Loucy (cell line): ENCODE results near the gene FBXO4.

ENCODE experiments used
- H2AFZ ChIP-seq: fragments of 200-600 bp; sonication (generic); 2 replicates; pipeline ENCODE4 v1.6.0; 2016; ENCODE audit warnings: antibody characterized with exemption, mild to moderate bottlenecking, low read length, moderate library complexity
- H3F3A ChIP-seq: fragments of 200-600 bp; 2 replicates; pipeline ENCODE4 v1.6.0; 2016; ENCODE audit warnings: antibody characterized with exemption, low read depth, mild to moderate bottlenecking
- H3K27me3 ChIP-seq: fragments of 200-600 bp; sonication (generic); 2 replicates; pipeline ENCODE4 v1.6.1; 2014; ENCODE audit warnings: low read length, mild to moderate bottlenecking; ENCODE audit not compliant: insufficient read depth, poor library complexity, severe bottlenecking
- H3K36me3 ChIP-seq: fragments of 200-600 bp; sonication (generic); 2 replicates; pipeline ENCODE4 v1.6.1; 2016; ENCODE audit warnings: low read length; ENCODE audit not compliant: insufficient read depth
- H3K4me1 ChIP-seq: fragments of 200-600 bp; sonication (generic); 2 replicates; pipeline ENCODE4 v1.5.1; 2014; ENCODE audit warnings: low read length, mild to moderate bottlenecking; ENCODE audit not compliant: insufficient read depth, poor library complexity, severe bottlenecking
- H3K4me2 ChIP-seq: fragments of 200-600 bp; sonication (generic); 2 replicates; pipeline ENCODE4 v1.6.0; 2014; ENCODE audit warnings: antibody characterized with exemption, low read length, low read depth, mild to moderate bottlenecking; ENCODE audit not compliant: poor library complexity, severe bottlenecking
- H3K4me3 ChIP-seq: fragments of 200-600 bp; sonication (generic); 2 replicates; pipeline ENCODE4 v1.5.1; 2014; ENCODE audit warnings: low read length, mild to moderate bottlenecking, mixed read lengths; ENCODE audit not compliant: poor library complexity, severe bottlenecking
- H3K79me2 ChIP-seq: fragments of 200-600 bp; sonication (generic); 2 replicates; pipeline ENCODE4 v1.6.1; 2014; ENCODE audit warnings: low read length; ENCODE audit not compliant: insufficient read depth
- H3K9ac ChIP-seq: fragments of 200-600 bp; sonication (generic); 2 replicates; pipeline ENCODE4 v1.6.0; 2014; ENCODE audit warnings: mild to moderate bottlenecking, low read depth, low read length, moderate library complexity; ENCODE audit not compliant: poor library complexity, severe bottlenecking
- H3K9me2 ChIP-seq: fragments of 200-600 bp; sonication (generic); replicated peaks from 2 replicates; pipeline ENCODE4 v1.6.1; 2016; ENCODE audit warnings: low read depth, low read length, mixed read lengths
- H3K9me3 ChIP-seq: fragments of 200-600 bp; sonication (generic); 2 replicates; pipeline ENCODE4 v1.6.1; 2014; ENCODE audit warnings: mild to moderate bottlenecking, antibody characterized with exemption, low read length, low read depth; ENCODE audit not compliant: insufficient read depth
- H4K20me1 ChIP-seq: fragments of 200-600 bp; sonication (generic); 2 replicates; pipeline ENCODE4 v1.6.0; 2014; ENCODE audit warnings: antibody characterized with exemption, low read length, mild to moderate bottlenecking; ENCODE audit not compliant: insufficient read depth, poor library complexity, severe bottlenecking
- CTCF ChIP-seq: fragments of 200-600 bp; sonication (generic); conservative IDR thresholded peaks from 2 replicates; pipeline ENCODE4 v1.5.1; 2014; ENCODE audit warnings: mild to moderate bottlenecking, antibody characterized with exemption, low read length
- EZH2phosphoT487 ChIP-seq: fragments of 200-600 bp; IDR thresholded peaks from 2 replicates; pipeline ENCODE4 v1.6.1; 2018; ENCODE audit warnings: antibody characterized with exemption, mild to moderate bottlenecking, moderate library complexity, borderline replicate concordance

FBXO4 gene

DNA sequence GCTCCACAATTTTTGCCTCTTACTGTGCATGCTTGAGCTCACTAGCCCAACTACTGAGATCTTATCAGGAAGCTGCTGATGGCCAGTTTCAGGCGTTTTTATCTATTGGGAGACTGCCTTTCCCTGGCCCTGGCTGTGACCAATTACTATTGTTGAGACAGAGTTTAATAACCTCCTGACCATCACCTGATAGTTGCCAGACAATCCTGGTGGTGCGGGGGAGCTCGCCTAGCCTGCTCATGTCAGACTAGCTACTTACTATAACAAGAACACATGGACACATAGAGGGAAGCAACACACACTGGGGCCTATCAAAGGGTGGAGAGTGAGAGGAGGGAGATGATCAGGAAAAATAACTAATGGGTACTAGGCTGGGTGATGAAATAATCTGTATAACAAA, 41.8 kb upstream of the FBXO4 start:
- H3K9me3 ChIP-seq: no peaks in the 10 kb centered on the region
- no peak for TF ChIP-seq EZH2phosphoT487
- no peak for TF ChIP-seq CTCF
- no peak overlapping the region for H3K9ac ChIP-seq
- H3F3A ChIP-seq: no peaks in the 10 kb centered on the region
- no peaks in the 10 kb centered on the region for H3K27me3 ChIP-seq
- no peaks in the 10 kb centered on the region for H3K79me2 ChIP-seq
- no peak overlapping the region for H3K4me3 ChIP-seq
- no peaks in the 10 kb centered on the region for H3K36me3 ChIP-seq
- no peaks in the 10 kb centered on the region for H3K9me2 ChIP-seq
- H4K20me1 ChIP-seq: no peaks in the 10 kb centered on the region
- no peaks in the 10 kb centered on the region for H3K4me1 ChIP-seq
- H3K4me2 ChIP-seq: no peak overlapping the region
- H2AFZ ChIP-seq: no peak overlapping the region

DNA sequence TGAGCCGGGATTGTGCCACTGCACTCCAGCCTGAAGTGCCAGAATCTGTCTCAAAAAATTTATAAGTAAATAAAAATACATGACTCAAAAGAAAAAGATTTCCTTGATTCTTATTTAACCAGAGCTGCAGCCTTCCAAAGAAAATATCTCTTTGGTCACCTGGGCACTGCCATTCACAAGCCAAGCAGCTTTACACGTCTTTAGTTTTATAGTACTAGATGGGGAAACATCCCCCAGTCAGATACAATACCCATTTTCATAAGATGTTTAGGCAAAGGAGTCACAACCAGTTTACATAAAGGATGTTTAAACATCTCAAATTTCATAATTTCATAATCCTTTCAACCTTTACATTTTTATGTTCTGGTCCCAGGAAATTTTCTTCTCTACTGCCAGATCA, 41.1 kb upstream of the FBXO4 start:
- H3K36me3 ChIP-seq: no peaks in the 10 kb centered on the region
- H3K9me3 ChIP-seq: no peaks in the 10 kb centered on the region
- H3K9ac ChIP-seq: no peak overlapping the region
- no peaks in the 10 kb centered on the region for H3K4me1 ChIP-seq
- H3K9me2 ChIP-seq: no peaks in the 10 kb centered on the region
- H4K20me1 ChIP-seq: no peaks in the 10 kb centered on the region
- no peak overlapping the region for H3K4me2 ChIP-seq
- H2AFZ ChIP-seq: 0 out of 2 replicates have a peak overlapping the region, but pooled peaks have one; percentile 27
- H3K27me3 ChIP-seq: no peaks in the 10 kb centered on the region
- TF ChIP-seq CTCF (no peak), EZH2phosphoT487 (no peak)
- no peak overlapping the region for H3K4me3 ChIP-seq
- no peaks in the 10 kb centered on the region for H3K79me2 ChIP-seq
- no peaks in the 10 kb centered on the region for H3F3A ChIP-seq

DNA sequence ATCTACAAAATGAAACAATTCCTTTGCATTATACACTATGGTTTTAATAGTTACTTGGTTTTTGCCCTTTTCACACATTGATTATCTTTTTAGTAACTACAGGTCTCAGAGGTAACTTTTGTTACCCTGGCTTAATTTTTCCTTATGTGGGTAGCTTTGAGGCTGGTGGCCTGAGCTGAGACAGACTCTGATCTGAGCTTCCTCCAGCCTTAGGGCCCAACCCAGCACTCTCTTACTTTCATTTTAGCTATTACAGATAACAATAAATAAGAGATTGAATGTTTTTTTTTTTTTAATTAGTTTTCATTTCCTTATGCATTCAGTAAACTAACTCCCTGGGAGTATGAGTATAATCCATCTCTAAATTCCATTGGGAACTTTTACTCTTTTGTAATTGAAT, 39.8 kb upstream of the FBXO4 start:
- H3K9ac ChIP-seq: no peak overlapping the region
- TF ChIP-seq CTCF (no peak), EZH2phosphoT487 (no peak)

More for the DNA sequence above, 39.8 kb upstream of the FBXO4 start:
- Histone ChIP-seq H3K4me3 (no peak overlapping the region), H3K36me3 (no peaks in the 10 kb centered on the region), H3K9me3 (no peaks in the 10 kb centered on the region), H3K9me2 (no peaks in the 10 kb centered on the region), H3F3A (no peaks in the 10 kb centered on the region), H3K79me2 (no peaks in the 10 kb centered on the region), H4K20me1 (no peaks in the 10 kb centered on the region), H3K4me1 (no peaks in the 10 kb centered on the region), H3K27me3 (no peaks in the 10 kb centered on the region), H2AFZ (peak overlapping the region; percentile 56; the same call in 1 of the 2 replicates), H3K4me2 (peak overlapping the region; percentile 16)
